Left renal cortex interstitium (tissue), 4 donors: Measurements from ENCODE around the gene VSTM2L. TPM values are rescaled to one million over a fixed set of nuclear protein-coding genes. Genes with fewer than 3 reads are reported as not detected.

Experiments used
- DNase-seq, 4 donors: peaks; one replicate each; pipeline ENCODE4 v3.0.0-alpha.2; 2013; ENCODE audit warnings: low read depth in 4 of 4, low spot score in 2 of 4, missing footprints in 1 of 4
- polyA plus RNA-seq, 4 donors: library from polyadenylated mRNA; unstranded; fragments of 120-200 nt; gene quantifications; one replicate each; pipeline ENCODE4 v1.2.1, GENCODE V29; 2013; ENCODE audit not compliant: insufficient read length in 4 of 4

VSTM2L gene
- polyA plus RNA-seq, 4 donors: 1.8 to 2.9 (median 2.1) TPM

GRCh38 chr20:37915434-37915787, 12.5 kb downstream of the VSTM2L start:
- DNase-seq: no peak

DNA sequence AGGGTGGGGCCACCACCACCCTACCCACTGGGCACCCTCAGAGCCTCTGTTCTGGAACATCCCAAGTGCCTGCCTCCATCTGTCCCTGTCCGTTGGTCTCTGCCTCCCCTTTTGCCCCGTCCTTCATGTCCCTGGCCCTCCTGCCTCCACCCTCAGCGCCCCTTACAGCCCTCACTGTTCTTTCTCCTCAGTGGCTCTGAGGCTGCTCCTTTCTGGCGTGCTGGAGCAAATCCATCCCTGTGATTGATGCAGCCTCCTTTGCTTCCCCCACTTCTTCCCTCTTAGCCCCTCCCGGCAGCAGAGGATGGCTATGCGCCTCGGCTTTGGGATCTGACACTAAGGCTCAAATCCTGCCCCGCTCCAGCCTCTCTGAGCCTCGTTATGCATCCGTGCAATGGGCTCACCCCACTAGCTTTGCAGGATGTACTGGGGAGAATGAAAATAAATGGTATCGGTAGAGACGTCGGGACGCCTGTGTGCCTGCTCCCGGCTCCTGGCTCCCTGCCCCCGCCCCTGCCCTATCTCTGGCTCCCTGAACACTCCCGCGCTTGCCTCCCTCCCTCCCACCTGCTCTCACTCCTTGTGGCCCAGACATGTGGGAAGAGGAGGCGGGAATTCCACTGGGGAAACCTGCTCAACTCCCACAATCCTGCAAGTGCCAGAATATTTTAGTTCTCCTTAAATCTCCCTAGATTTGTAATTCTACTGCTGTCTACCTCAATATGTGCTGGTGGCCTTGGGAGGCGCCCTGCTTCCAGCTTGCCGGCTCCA, 13.1 kb downstream of the VSTM2L start:
- no peak for DNase-seq

DNA sequence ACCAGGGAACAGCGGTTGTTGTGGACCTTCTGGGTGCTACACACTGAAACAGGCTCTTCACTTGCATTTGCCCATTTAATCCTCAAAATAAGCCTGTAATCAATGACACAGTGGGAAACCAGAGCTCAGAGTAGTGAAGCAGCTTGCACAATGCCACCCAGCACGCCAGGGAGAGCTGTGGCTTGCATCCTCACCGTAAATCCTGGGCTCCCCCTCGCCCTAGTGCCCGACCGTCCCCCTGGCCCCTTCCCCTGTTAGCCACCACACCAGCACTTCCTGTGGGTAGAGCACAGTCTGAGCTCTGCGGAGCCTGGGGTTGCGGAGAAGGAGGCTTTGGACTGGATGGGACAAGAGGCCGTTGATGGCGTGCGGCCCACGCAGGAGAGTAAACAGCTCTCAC, 14.5 kb downstream of the VSTM2L start:
- no peak for DNase-seq

DNA sequence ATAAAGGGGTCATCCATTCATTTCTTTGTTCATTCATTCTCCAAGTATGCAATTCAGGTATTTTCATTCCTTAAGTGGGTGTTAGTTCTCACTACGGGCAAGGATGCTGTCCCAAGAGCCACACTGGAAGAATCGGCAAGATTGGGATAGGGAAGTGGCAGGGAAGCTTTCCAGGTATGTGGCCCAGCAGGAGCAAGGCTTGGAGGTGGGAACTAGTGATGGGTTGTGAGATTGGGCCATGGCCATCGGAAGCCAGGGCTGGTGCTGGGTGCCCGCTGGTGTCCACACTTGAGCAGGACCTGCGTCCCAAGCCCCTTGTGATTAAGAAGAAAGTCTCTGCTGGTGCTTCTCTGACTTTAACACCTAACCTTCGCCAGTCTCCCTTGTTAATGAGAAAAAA, 15.1 kb downstream of the VSTM2L start:
- no peak for DNase-seq

GRCh38 chr20:37919389-37920040, 16.6 kb downstream of the VSTM2L start:
- peak in 1 of 4 donors; percentile 59 for DNase-seq

DNA sequence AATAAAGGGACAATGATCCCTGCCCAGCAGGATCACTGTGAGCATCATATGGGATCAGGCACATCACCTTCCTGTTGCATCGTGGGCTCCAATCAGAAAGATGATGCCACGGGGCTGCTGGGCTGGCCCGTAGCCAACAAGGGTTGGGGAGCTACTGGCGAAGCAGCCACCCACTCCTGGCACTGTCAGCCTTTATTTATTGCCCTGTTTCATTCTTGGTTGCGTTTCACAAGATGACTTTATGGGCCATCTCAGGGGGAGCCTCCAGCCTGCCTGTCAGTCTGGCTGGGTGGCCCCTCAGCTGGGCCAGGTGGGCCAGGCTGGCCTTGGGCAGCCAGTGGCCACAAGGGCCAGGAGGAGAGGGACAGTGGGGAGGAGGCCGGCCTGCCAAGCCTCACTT, 17.3 kb downstream of the VSTM2L start:
- DNase-seq: no peak

- no peak for DNase-seq
These were observed 17.9 kb downstream of the VSTM2L start for GRCh38 chr20:37920679-37921322.

DNA sequence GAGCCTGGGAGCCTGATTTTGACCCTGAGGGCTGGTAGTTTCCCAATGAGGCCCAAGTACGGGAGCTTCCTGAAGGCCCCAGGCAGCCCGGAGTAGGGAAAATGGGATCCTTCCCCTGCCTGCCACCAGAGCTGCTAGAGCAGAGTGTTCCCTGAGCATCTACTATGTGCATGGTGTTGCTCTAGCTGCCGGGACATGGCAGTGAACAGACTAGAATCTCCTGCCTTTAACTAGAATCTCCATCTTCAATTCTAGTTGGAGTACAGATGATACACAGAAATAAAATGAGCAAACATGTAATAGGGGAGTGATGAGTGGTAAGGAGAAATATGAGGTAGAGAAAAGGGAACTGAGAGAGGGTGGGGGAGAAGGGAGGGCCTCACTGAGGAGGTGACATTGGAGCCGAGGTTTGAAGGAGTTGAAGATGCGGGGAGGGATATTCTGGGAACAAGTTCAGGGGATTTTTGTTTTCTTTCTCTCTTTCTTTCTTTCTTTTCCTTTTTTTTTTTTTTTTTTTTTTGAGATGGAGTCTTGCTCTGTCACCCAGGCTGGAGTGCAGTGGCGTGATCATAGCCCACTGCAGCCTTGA, 18.5 kb downstream of the VSTM2L start:
- DNase-seq: no peak

DNA sequence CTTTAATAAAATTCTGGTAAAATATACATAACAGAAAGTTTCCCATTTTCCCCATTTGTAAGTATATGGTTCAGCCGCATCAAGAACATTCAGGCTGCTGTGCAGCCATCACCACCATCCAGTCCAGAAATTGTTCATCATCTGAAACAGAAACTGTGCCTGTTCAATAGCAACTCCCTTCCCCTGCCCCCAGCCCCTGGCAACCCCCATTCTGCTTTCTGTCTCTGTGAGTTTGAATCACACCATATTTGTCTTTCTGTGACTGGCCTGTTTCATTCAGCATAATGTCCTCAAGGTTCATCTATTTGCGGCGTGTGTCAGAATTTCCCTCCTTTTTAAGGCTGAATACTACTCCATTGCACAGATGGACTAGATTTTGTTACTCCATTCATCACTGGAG, 19.1 kb downstream of the VSTM2L start:
- no peak for DNase-seq

DNA sequence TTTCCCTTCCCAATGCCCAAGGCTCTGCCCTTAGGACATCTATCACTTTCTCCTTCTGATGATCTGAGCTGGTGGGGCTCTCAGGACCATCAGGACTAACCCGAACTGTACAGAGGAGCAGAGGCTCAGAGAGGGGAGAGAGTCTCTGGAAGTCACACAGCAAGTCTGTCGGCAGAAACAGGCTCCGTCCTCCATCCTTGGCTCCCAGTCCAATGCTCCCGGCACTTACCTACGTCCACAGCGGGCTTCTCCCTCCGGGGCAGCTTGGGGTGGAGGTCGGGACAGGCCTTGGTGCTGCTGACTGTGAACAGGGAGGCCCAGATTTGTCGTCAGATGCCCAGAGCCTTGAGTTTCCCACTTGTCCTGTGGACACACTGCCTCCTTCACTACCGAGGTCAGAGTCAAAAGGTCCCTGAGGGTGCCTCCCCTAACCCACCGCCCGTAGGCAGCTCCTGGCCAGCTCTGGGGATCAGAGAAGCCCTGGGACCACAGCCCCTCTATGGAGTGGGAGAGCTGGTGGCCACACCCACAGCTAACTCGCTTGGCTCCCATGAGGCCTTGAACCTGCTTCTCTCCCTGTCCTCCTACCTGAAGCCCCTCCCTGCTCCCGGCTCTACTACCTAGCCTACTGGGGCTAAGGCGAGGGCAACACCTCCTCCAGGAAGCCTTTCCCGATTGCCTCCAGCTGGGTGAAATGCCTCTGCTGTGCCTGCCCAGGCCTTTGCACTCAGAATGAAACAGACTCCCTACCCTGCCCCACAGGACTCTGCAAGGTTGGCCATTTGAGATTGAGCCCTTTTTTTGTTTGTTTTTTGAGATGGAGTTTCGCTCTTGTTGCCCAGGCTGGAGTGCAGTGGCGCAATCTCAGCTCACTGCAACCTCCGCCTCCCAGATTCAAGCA, 22.6 kb downstream of the VSTM2L start:
- DNase-seq: no peak

- DNase-seq: no peak
These were observed 23.7 kb downstream of the VSTM2L start for GRCh38 chr20:37926612-37927011.

GRCh38 chr20:37927410-37928095, 24.6 kb downstream of the VSTM2L start:
- no peak for DNase-seq

- DNase-seq: no peak
These were observed 26.2 kb downstream of the VSTM2L start for GRCh38 chr20:37928996-37929682.

- DNase-seq: no peak
These were observed 26.7 kb downstream of the VSTM2L start for GRCh38 chr20:37929683-37930014.

DNA sequence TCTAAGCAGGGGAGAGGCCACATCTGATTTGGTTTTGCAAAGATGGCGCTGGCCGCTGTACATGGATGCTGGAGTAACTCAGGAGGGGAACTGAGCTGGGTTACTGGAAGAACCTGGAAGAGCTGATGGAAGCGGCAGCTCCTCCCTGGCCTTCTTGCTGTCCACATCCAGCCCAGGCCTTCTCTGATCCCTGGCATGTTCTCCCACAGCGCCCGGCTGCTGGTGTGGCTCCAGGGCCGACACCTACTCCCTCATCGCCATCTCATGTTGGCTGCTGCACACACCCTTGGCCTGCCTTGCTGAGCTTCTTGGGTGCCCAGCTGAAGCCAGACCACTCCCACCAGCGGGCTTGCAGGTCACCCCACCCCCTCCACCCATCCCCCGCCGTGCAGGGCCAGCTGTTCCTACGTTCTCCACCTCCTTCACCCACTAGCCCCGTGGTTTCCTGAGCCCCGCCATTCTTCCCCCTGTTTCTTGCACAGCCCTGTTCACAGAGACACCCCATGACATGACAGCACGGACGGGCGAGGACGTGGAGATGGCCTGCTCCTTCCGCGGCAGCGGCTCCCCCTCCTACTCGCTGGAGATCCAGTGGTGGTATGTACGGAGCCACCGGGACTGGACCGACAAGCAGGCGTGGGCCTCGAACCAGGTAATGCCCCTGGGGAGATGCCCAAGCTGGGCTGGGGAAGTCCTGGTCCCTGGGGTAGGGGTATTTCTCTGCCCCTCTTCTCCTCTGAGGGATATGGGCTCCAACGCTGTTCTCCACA, 28.4 kb downstream of the VSTM2L start:
- DNase-seq: no peak

DNA sequence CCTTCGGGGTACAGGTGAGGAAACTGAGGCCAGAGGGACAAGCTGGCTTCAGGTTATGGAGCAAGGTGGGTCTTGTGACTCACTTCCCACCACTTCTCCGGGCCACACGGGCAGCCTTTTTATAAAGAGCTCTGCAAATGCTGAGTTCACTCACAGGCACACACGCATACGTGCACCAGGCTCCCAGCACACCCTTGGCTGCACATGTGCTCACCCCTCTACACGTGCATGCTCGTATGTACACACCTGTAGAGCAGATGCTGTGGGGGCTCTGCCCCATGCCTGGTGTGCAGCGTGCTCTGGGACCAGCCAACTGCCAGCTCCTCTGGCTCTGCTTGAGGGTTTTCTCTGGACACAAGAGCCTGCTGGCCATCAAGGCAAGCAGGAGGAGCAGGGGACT, 29.1 kb downstream of the VSTM2L start:
- no peak for DNase-seq

DNA sequence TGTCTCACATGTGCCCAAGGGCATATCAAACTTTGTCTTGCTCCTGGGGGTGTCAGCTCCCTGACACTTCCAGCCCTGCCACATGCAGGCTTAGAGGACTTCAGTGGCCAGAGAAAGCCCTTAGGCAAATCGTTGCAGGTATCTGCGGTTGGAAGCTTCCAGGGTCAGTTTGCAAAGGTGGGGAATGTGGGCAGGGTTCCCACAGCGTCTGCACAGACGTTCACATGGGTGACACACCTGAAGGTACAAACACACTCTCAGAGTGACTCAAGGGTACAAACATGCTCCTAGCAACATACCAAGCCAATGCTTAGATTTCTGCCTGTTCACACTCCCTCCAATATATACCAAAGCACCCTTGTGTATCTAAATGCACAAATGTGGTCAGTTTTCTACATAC, 30.0 kb downstream of the VSTM2L start:
- DNase-seq: no peak

GRCh38 chr20:37933786-37934633, 31.1 kb downstream of the VSTM2L start:
- no peak for DNase-seq
